Measurements from ENCODE around the gene GNB1L. TPM values are rescaled to one million over a fixed set of nuclear protein-coding genes. Genes with fewer than 3 reads are reported as not detected.

GNB1L gene
- total RNA-seq, 4 donors from 2014 or later: 4.3 to 7.6 (median 6.1) TPM

- peak; percentile 20 for ATAC-seq (ENCODE audit: low FRiP score)
- no peak for TF ChIP-seq CTCF (IDR thresholded peaks at IDR 0.05)
- no peak for DNase-seq (ENCODE audit: low spot score)
These were observed 98.2 kb downstream of the GNB1L start for GRCh38 chr22:19756288-19757128.

- DNase-seq (ENCODE audit: low spot score) (no peak), ATAC-seq (ENCODE audit: low FRiP score) (no peak)
- TF ChIP-seq CTCF (IDR thresholded peaks at IDR 0.05): no peak
These were observed 98.9 kb downstream of the GNB1L start for GRCh38 chr22:19755722-19756287.

GRCh38 chr22:19755145-19755710 lies 99.4 kb downstream of the GNB1L start:
- no peak for TF ChIP-seq CTCF (IDR thresholded peaks at IDR 0.05)
- ATAC-seq (ENCODE audit: low FRiP score) (no peak), DNase-seq (ENCODE audit: low spot score) (no peak)

- TF ChIP-seq CTCF (IDR thresholded peaks at IDR 0.05): no peak
- no peak for ATAC-seq (ENCODE audit: low FRiP score)
- no peak for DNase-seq (ENCODE audit: low spot score)
These were observed 100.0 kb downstream of the GNB1L start for GRCh38 chr22:19754701-19755144.

- no peak for ATAC-seq (ENCODE audit: low FRiP score)
- TF ChIP-seq CTCF (IDR thresholded peaks at IDR 0.05): no peak
- no peak for DNase-seq (ENCODE audit: low spot score)
These were observed 100.5 kb downstream of the GNB1L start for GRCh38 chr22:19753996-19754700.

GRCh38 chr22:19753090-19753842 lies 101.4 kb downstream of the GNB1L start:
- DNase-seq (ENCODE audit: low spot score): no peak
- no peak for ATAC-seq (ENCODE audit: low FRiP score)
- TF ChIP-seq CTCF (IDR thresholded peaks at IDR 0.05): no peak
